Measurements from ENCODE around the gene CAMKV. TPM values are rescaled to one million over a fixed set of nuclear protein-coding genes. Genes with fewer than 3 reads are reported as not detected.
"Not testable (repeated sequence)": the region's sequence is repeated elsewhere in the genome, so short reads cannot be mapped to it uniquely, and the experiment has no call there.

Gene CAMKV
- total RNA-seq, 3 donors from 2014 or later = 1.4 to 3.2 (median 1.7) TPM

- no peaks in the 10 kb centered on the region for H3K27me3 Mint-ChIP-seq (ENCODE audit: low read depth)
- no peak for ATAC-seq
- no peak for DNase-seq
- no peaks in the 10 kb centered on the region for H3K9me3 Mint-ChIP-seq
- no peak overlapping the region for H3K4me3 Mint-ChIP-seq
- H3K4me1 Mint-ChIP-seq (ENCODE audit: low read depth) = no peaks in the 10 kb centered on the region
- H3K36me3 Mint-ChIP-seq (ENCODE audit: insufficient read depth) = peaks cover 3% of the 10 kb centered on the region
Observed at GRCh38 chr3:49844464-49845183, 25.1 kb downstream of the CAMKV start.

DNA sequence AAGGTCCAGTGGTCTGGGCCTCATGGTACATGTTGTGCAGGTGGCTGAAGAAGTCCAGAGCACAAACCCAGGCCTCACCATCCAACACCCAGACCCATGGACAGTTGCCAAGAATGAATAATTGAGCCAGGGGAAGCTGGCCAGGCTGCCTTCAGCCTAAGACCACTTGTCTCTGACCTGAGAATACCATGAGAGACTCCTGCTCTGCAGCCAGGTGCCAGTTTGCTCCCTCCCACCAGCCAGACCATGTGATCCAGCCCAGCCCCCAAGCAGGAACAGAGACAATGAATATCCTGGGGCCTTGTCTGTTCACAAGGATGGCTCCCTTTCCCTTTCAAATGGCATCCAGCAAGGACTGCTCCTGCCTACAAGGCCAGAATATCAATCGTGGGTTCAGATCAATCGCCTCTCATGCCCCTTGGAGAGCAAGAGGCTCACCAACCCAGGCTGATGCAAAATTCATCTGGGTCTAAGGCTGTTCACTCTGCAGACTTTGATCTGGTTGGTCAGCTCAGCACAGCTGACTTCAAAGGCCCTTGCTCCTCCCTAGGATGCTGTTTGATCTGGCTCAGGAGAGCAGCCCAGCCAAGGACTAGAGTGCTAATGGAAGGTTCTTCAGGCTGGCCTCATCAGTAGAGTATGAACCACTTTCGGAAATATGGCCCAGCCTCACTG lies 26.7 kb downstream of the CAMKV start:
- no peaks in the 10 kb centered on the region for H3K27me3 Mint-ChIP-seq (ENCODE audit: low read depth)
- H3K4me3 Mint-ChIP-seq = no peak overlapping the region
- no peaks in the 10 kb centered on the region for H3K4me1 Mint-ChIP-seq (ENCODE audit: low read depth)
- no peak for ATAC-seq
- H3K36me3 Mint-ChIP-seq (ENCODE audit: insufficient read depth) = peaks cover 3% of the 10 kb centered on the region
- no peak for DNase-seq
- no peaks in the 10 kb centered on the region for H3K9me3 Mint-ChIP-seq

GRCh38 chr3:49841806-49842205 lies 27.9 kb downstream of the CAMKV start:
- no peak for ATAC-seq
- H3K9me3 Mint-ChIP-seq = no peaks in the 10 kb centered on the region
- H3K4me1 Mint-ChIP-seq (ENCODE audit: low read depth) = no peaks in the 10 kb centered on the region
- no peak for DNase-seq
- peaks cover 2% of the 10 kb centered on the region for H3K36me3 Mint-ChIP-seq (ENCODE audit: insufficient read depth)
- no peak overlapping the region for H3K4me3 Mint-ChIP-seq
- no peaks in the 10 kb centered on the region for H3K27me3 Mint-ChIP-seq (ENCODE audit: low read depth)

GRCh38 chr3:49841126-49841696 lies 28.5 kb downstream of the CAMKV start:
- DNase-seq (no peak), ATAC-seq (peak in 1 of 2 donors; percentile 23)
- Mint-ChIP-seq H3K4me1 (ENCODE audit: low read depth) (no peaks in the 10 kb centered on the region), H3K9me3 (no peaks in the 10 kb centered on the region), H3K36me3 (ENCODE audit: insufficient read depth) (peaks cover 2% of the 10 kb centered on the region), H3K27me3 (ENCODE audit: low read depth) (no peaks in the 10 kb centered on the region), H3K4me3 (no peak overlapping the region)

GRCh38 chr3:49840388-49840787 lies 29.3 kb downstream of the CAMKV start:
- H3K36me3 Mint-ChIP-seq (ENCODE audit: insufficient read depth) = no peaks in the 10 kb centered on the region
- DNase-seq (no peak), ATAC-seq (no peak)
- H3K4me1 Mint-ChIP-seq (ENCODE audit: low read depth) = no peaks in the 10 kb centered on the region
- no peak overlapping the region for H3K4me3 Mint-ChIP-seq
- H3K27me3 Mint-ChIP-seq (ENCODE audit: low read depth) = no peaks in the 10 kb centered on the region
- H3K9me3 Mint-ChIP-seq = no peaks in the 10 kb centered on the region

DNA sequence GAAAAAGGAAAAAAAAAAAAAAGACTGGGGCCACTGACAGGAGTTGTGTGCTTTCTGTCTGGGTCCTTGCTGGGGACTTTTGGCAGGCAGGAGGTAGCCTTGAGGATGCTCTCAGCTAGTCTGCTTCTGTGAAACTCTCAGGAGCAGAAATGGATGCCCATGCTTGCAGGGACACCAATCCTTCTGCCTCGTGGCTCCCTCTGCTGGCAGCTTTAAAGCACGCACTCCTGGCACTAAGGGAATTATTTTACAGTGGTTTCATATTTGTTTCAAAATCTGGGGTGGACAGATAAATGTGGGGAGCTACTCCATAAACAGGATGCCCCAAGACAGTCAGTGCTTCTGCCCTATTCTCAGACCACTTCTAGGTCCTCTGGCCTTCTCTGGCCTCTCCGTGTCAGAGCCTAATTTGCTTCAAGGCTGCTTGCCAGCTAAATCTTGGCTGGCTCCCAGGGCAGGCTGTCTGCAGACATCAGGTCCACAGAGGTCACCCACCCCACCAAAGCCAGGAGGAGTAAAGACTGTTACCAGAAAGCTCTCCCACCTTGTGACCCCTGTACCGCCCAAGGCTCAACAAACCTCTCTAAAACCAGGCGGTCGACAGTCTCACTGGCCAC lies 30.4 kb downstream of the CAMKV start:
- no peaks in the 10 kb centered on the region for H3K27me3 Mint-ChIP-seq (ENCODE audit: low read depth)
- no peak overlapping the region for H3K4me3 Mint-ChIP-seq

GRCh38 chr3:49831341-49831740 lies 38.4 kb downstream of the CAMKV start:
- H3K4me1 Mint-ChIP-seq (ENCODE audit: low read depth) = no peaks in the 10 kb centered on the region
- ATAC-seq (no peak), DNase-seq (no peak)
- H3K27me3 Mint-ChIP-seq (ENCODE audit: low read depth) = no peaks in the 10 kb centered on the region
- H3K4me3 Mint-ChIP-seq = no peak overlapping the region
- no peaks in the 10 kb centered on the region for H3K9me3 Mint-ChIP-seq
- H3K36me3 Mint-ChIP-seq (ENCODE audit: insufficient read depth) = peaks cover 3% of the 10 kb centered on the region

More for the DNA sequence above, 30.4 kb downstream of the CAMKV start:
- peak; percentile 90 to 91 for ATAC-seq
- DNase-seq = peak; percentile 78
- no peaks in the 10 kb centered on the region for H3K4me1 Mint-ChIP-seq (ENCODE audit: low read depth)
- H3K9me3 Mint-ChIP-seq = no peaks in the 10 kb centered on the region
- peaks cover 3% of the 10 kb centered on the region for H3K36me3 Mint-ChIP-seq (ENCODE audit: insufficient read depth)

GRCh38 chr3:49826016-49826415 lies 43.7 kb downstream of the CAMKV start:
- Mint-ChIP-seq H3K36me3 (ENCODE audit: insufficient read depth) (no peaks in the 10 kb centered on the region), H3K27me3 (ENCODE audit: low read depth) (no peaks in the 10 kb centered on the region), H3K4me3 (no peak overlapping the region), H3K9me3 (no peaks in the 10 kb centered on the region), H3K4me1 (ENCODE audit: low read depth) (no peaks in the 10 kb centered on the region)
- no peak for ATAC-seq
- no peak for DNase-seq

DNA sequence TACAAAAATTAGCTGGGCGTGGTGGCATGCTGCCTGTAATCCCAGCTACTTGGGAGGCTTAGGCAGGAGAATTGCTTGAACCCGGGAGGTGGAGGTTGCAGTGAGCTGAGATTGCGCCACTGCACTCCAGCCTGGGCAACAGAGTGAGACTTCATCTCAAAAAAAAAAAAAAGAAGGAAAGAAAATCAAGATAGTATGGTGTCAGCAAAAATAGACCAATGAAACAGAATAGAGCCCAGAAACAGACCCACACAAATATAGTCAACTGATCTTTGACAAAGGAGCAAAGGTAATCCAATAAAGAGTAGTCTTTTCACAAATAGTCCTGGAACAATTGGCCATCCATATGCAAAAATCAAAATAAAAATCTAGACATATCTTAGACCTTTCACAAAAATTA lies 46.6 kb downstream of the CAMKV start:
- H3K27me3 Mint-ChIP-seq (ENCODE audit: low read depth); H3K36me3 Mint-ChIP-seq (ENCODE audit: insufficient read depth); ATAC-seq; DNase-seq; H3K4me1 Mint-ChIP-seq (ENCODE audit: low read depth); H3K9me3 Mint-ChIP-seq; H3K4me3 Mint-ChIP-seq: not testable (repeated sequence)

DNA sequence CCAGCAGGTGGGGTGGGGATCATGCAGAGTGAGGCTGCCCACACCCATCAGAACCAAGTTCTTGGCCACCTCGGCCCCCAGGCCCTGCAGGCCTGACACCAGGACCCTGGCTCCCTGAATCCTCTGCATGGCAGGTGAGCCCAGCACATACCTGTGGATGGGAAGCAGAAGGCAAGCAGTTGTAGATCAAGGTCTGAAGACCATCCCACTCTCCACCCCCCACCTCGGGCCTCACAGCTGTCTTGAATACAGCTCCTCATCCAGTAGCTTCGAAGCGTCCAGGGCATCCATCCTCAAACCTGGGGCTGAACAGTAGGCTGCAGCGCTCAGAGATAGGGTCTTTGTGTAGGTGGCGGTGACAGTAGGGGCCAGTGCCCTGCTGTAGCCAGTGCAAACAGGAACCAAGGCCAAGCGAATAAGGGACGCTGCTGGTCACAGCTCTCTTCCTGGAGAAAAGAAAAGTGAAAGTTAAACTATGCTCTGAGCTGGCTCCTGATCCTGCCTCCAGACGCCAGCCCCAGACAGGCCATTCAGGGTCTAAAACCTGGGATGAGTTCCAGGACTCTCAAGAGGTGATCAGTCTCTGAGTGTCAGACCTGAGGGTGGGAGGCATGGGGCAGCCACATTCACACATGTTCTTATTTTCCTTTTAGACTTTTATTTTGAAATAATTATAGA lies 56.1 kb downstream of the CAMKV start, which contains the start of gene UBA7:
TSS of gene UBA7 (minus strand) at position 457 of the 678 bp plus-strand sequence. CDS start at position 291, 166 bp downstream.
- peak; percentile 90 to 91 for ATAC-seq
- no peaks in the 10 kb centered on the region for H3K9me3 Mint-ChIP-seq
- peaks cover 30% of the 10 kb centered on the region for H3K4me1 Mint-ChIP-seq (ENCODE audit: low read depth)
- H3K4me3 Mint-ChIP-seq = peak within 1 kb of the TSS; percentile 88
- peaks cover 16% of the 10 kb centered on the region for H3K36me3 Mint-ChIP-seq (ENCODE audit: insufficient read depth)
- no peaks in the 10 kb centered on the region for H3K27me3 Mint-ChIP-seq (ENCODE audit: low read depth)
- DNase-seq = peak; percentile 18

DNA sequence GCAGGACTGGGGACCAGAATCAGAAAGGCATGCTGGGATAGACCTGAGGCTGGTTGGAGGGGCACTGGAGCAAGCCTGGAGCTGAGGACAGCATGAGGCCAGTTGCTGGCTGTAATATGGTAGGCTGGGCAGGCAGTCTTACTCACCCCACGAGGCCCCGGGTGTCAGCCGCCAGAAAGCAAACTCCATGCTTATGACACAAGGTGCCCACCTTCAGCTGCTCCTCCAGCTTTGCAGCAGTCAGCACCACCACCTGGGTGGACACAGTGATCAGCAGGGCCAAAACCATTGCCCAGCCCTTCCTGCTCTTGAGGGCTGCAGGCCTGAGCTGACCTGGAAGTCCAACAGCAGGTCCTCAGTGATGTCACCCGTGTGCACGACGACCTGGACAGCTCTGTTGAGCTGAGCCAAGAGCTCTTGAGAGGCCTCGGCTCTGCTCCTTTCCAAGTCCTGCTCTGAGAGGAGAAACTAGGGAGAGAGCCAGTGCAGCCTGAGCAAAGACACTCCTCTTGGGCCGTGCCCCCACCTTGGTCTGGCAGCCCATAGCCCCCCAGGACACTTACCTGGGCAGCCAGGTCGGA lies 56.7 kb downstream of the CAMKV start:
- peaks cover 36% of the 10 kb centered on the region for H3K4me1 Mint-ChIP-seq (ENCODE audit: low read depth)
- peak overlapping the region; percentile 88 for H3K4me3 Mint-ChIP-seq
- H3K27me3 Mint-ChIP-seq (ENCODE audit: low read depth) = no peaks in the 10 kb centered on the region
- peaks cover 16% of the 10 kb centered on the region for H3K36me3 Mint-ChIP-seq (ENCODE audit: insufficient read depth)
- no peaks in the 10 kb centered on the region for H3K9me3 Mint-ChIP-seq
- DNase-seq = no peak
- peak; percentile 6 to 23 for ATAC-seq
